Measurements from ENCODE around the gene PRSS36. TPM values are rescaled to one million over a fixed set of nuclear protein-coding genes. Genes with fewer than 3 reads are reported as not detected.
A peak's percentile ranks its signal among the peaks of the same experiment; 100 is the strongest.
"Not testable (repeated sequence)": the region's sequence is repeated elsewhere in the genome, so short reads cannot be mapped to it uniquely, and the experiment has no call there.

The PRSS36 gene
- total and polyA plus RNA-seq, 4 donors: 1.4 to 10.5 (median 6.6) TPM

DNA sequence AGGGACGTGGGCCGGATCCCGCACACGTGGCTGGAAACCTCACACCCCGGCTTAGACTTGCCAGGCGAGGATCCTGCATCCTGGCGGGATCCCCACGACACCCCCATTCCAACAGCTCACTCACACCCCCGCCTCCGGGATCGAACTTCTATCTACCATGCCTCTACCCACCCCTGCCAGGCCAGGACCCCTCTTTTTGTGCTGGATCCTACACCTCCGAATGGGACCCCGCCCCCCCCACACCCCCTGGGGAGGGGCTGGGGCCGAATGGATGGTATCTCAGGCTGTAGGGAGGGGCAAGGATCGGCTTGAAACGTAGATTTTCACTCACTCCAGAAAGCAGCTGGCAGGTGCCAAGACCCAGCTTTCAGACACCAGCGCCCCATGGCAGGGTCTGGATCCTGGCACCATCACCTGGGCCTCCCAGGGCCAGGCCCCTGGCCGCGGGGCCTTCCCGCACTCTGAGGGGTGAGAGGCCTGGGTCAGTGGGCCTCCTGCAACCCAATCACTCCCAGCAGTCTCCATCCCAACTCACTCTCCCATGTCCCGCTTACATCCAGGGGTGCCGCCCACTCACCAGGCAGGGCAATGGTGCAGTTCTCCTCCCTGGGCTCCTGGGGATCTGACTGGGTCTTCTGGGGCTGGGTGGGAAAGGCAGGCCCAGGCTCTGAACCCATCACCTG lies 6.7 kb downstream of the PRSS36 start:
- Histone ChIP-seq H3K4me3 (ENCODE audit: low read depth, low read length) (no peak overlapping the region), H3K27ac (ENCODE audit: low read depth, low read length) (no peak overlapping the region), H3K4me1 (ENCODE audit: control insufficient read depth, insufficient read depth, low read length) (peaks cover 17% of the 10 kb centered on the region), H3K9me3 (ENCODE audit: control insufficient read depth, insufficient read depth, low read length) (no peaks in the 10 kb centered on the region), H3K36me3 (ENCODE audit: control insufficient read depth, insufficient read depth, low read length) (peaks cover 6% of the 10 kb centered on the region), H3K27me3 (ENCODE audit: control insufficient read depth, insufficient read depth, low read length) (peaks cover 16% of the 10 kb centered on the region)
- no peak for DNase-seq (ENCODE audit: low read depth in 4 of 6, low spot score in 6 of 6)
- WGBS (ENCODE audit: insufficient coverage): 54% methylated on average over 17 of the region's 22 CpGs

DNA sequence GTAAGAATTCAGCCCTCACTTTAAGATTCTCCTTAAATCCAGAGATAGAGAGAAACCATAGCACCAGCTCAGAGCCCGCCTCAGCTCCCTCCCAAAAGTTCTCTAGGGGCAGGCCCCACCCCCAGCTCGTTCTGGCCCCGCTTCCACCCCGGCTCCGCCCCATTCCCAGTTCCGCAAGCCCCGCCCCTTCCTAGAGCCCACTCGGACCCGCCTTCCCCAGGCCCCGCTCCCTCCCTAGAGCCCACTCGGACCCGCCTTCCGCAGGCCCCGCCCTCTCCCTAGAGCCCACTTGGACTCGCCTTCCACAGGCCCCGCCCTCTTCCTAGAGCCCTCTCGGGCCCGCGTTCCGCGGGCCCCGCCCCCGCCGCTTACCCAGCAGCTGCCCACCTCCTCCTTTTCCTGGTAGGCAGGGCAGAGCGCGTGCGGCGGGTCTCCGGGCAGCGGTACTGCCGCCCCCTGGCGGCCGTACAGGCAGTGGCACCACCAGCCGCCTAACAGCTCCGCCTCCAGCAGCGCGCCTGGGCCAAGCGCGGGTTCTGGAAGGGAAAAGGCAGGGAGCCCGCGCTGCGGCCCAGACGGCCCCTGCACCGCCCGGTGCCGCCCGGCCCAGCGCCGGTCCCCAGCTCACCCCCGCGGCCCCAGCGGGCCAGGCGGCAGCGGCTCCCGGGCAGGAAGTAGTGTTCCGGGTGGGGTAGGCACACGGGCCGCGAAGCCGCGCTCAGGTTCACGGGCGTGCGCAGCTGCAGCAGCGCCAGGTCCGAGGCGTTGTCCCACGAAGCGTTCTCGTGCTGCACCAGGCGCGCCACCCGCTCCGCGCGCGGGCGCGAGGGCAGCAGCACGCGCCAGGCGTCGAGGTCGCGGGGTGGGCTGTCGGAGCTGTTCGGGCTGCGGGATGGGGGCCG lies 7.5 kb downstream of the PRSS36 start:
- Histone ChIP-seq H3K27ac (ENCODE audit: low read depth, low read length) (peak overlapping the region; percentile 81), H3K4me3 (ENCODE audit: low read depth, low read length) (peak overlapping the region; percentile 26), H3K36me3 (ENCODE audit: control insufficient read depth, insufficient read depth, low read length) (peaks cover 6% of the 10 kb centered on the region), H3K27me3 (ENCODE audit: control insufficient read depth, insufficient read depth, low read length) (peaks cover 9% of the 10 kb centered on the region), H3K4me1 (ENCODE audit: control insufficient read depth, insufficient read depth, low read length) (peaks cover 17% of the 10 kb centered on the region), H3K9me3 (ENCODE audit: control insufficient read depth, insufficient read depth, low read length) (no peaks in the 10 kb centered on the region)
- 2% methylated on average over 89 of the region's 89 CpGs for WGBS (ENCODE audit: insufficient coverage)
- peak; percentile 84 to 99 (median 96) for DNase-seq (ENCODE audit: low read depth in 4 of 6, low spot score in 6 of 6)

DNA sequence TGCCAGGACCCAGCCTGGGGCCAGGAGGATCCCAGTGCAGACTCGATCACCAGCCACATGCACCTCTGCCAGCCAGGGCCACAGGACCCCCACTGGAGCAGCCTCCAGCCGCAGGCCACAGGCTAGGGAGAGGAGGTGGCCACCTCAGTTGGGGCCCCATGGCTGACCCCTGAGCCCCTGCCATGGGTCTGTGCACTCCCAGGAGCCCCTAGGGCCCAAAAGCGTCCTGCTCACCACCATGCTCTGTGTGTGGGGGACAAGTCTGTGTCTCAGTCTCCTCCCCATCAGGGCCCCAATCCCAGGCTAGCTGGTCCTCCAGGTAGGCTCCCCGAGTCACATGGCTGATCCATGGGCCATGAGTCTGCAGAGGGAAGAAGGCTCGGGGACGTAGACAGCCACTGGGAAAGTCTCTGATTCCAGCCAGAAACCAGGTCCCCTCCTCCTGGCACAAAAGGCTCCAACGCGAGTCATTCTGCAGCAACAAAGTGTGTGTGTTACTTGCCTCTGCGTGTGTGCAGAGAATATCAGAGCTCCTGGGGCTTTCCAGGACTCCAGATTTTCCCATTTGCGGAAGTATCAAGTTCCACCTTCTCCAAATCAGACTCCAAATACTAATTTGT lies 8.3 kb downstream of the PRSS36 start:
- WGBS (ENCODE audit: insufficient coverage): 27% methylated on average over 10 of the region's 10 CpGs
- Histone ChIP-seq H3K27ac (ENCODE audit: low read depth, low read length) (peak overlapping the region; percentile 81), H3K27me3 (ENCODE audit: control insufficient read depth, insufficient read depth, low read length) (peaks cover 5% of the 10 kb centered on the region), H3K36me3 (ENCODE audit: control insufficient read depth, insufficient read depth, low read length) (peaks cover 6% of the 10 kb centered on the region), H3K9me3 (ENCODE audit: control insufficient read depth, insufficient read depth, low read length) (no peaks in the 10 kb centered on the region), H3K4me1 (ENCODE audit: control insufficient read depth, insufficient read depth, low read length) (peaks cover 17% of the 10 kb centered on the region), H3K4me3 (ENCODE audit: low read depth, low read length) (peak overlapping the region; percentile 26)
- no peak for DNase-seq (ENCODE audit: low read depth in 4 of 6, low spot score in 6 of 6)

DNA sequence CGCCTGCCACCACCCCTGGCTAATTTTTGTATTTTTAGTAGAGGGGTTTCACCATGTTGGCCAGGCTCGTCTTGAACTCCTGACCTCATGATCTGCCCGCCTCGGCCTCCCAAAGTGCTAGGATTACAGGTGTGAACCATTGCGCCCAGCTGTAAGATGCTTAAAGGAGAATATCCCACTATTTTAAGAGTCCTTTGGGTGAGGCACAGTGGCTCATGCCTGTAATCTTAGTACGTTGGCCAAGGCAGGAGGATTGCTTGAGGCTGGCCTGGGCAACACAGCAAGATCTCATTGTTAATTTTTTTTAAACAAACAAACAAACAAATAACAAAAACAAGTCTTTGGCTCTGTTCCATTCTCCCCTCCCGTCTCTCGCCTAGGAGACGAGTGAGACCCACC lies 8.8 kb downstream of the PRSS36 start:
- not testable (repeated sequence) for H3K36me3 ChIP-seq (ENCODE audit: control insufficient read depth, insufficient read depth, low read length); H3K27me3 ChIP-seq (ENCODE audit: control insufficient read depth, insufficient read depth, low read length); H3K9me3 ChIP-seq (ENCODE audit: control insufficient read depth, insufficient read depth, low read length); DNase-seq (ENCODE audit: low read depth in 4 of 6, low spot score in 6 of 6); H3K4me3 ChIP-seq (ENCODE audit: low read depth, low read length)
- H3K27ac ChIP-seq (ENCODE audit: low read depth, low read length): peak overlapping the region; percentile 81
- 80% methylated on average over 8 of the region's 9 CpGs for WGBS (ENCODE audit: insufficient coverage)
- peaks cover 17% of the 10 kb centered on the region for H3K4me1 ChIP-seq (ENCODE audit: control insufficient read depth, insufficient read depth, low read length)

DNA sequence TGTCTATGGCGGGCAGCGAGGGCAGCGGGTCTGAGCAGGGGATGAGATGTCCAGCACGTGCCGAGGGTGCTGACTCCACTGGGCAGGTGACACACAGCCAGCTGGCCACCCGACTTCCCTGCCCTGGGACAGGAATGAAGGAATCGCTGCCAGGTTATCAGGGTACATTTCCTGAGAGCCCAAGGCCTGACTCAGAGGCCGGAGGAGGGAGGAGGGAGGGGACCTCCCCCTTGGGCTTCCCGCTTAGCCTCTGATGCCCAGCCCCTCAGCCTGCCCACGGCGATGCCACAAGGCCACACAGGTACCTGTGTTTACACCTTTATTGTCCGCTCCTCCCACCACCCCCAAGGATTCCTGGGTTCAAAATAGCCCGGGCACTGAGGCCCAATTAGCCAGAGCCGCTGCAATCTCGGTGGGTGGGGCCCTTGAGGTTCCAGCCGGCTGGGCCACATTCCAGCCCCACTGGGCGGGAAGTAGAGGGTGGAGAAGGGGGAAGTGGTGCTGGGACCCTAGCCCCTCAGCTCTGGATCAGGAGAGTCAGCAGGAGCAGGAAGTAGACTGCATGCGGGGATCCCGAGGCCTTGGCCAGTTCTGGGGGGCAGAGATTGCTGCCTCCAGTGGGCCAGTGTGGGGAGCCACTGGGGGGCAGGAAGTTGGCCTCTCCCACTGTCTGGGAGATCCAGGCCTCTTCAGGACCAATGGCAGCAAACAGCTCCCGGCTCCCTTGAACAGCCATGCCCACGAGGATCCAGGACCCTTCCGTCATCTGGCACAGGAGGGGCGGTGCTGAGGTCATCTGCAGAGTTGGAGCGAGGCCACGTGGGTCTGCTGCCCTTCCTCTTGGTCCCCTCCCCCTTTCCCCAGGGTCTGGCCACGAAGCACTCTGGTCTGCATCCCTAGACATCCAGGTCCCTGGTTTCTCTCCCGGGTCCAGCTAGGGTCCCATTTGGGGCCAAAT lies 11.0 kb downstream of the PRSS36 start:
- WGBS (ENCODE audit: insufficient coverage): 46% methylated on average over 23 of the region's 27 CpGs
- Histone ChIP-seq H3K9me3 (ENCODE audit: control insufficient read depth, insufficient read depth, low read length) (no peaks in the 10 kb centered on the region), H3K4me1 (ENCODE audit: control insufficient read depth, insufficient read depth, low read length) (peaks cover 33% of the 10 kb centered on the region), H3K27me3 (ENCODE audit: control insufficient read depth, insufficient read depth, low read length) (peaks cover 9% of the 10 kb centered on the region), H3K27ac (ENCODE audit: low read depth, low read length) (no peak overlapping the region), H3K4me3 (ENCODE audit: low read depth, low read length) (no peak overlapping the region), H3K36me3 (ENCODE audit: control insufficient read depth, insufficient read depth, low read length) (peaks cover 6% of the 10 kb centered on the region)
- no peak for DNase-seq (ENCODE audit: low read depth in 4 of 6, low spot score in 6 of 6)

DNA sequence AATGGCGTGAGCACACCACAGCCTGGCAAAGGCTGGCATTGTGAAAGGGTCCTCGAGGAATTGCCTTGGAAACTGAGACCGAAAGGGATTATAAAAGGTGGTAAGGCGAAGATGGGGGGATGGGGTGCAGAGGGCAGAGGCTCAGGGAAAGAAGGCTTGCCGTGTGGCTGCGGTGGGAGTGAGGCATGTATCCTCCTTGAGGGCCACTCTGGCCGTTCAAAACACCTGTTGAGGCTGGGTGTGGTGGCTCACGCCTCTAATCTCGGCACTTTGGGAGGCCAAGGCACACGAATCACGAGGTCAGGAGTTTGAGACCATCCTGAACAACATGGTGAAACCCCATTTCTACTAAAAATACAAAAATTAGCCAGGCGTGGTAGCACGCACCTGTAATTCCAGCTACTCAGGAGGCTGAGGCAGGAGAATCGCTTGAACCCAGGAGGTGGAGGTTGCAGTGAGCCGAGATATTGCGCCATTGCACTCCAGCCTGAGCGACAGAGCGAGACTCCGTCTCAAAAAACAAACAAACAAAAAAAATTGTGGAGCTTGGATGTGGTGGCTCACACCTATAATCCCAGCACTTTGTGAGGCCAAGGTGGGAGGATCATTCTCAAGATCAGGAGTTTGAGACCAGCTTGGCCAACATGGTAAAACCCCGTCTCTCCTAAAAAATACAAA lies 12.9 kb downstream of the PRSS36 start:
- not testable (repeated sequence) for DNase-seq (ENCODE audit: low read depth in 4 of 6, low spot score in 6 of 6); H3K4me3 ChIP-seq (ENCODE audit: low read depth, low read length); H3K9me3 ChIP-seq (ENCODE audit: control insufficient read depth, insufficient read depth, low read length); H3K27ac ChIP-seq (ENCODE audit: low read depth, low read length); H3K27me3 ChIP-seq (ENCODE audit: control insufficient read depth, insufficient read depth, low read length)
- Histone ChIP-seq H3K36me3 (ENCODE audit: control insufficient read depth, insufficient read depth, low read length) (peaks cover 21% of the 10 kb centered on the region), H3K4me1 (ENCODE audit: control insufficient read depth, insufficient read depth, low read length) (peaks cover 28% of the 10 kb centered on the region)
- 68% methylated on average over 11 of the region's 20 CpGs for WGBS (ENCODE audit: insufficient coverage)

DNA sequence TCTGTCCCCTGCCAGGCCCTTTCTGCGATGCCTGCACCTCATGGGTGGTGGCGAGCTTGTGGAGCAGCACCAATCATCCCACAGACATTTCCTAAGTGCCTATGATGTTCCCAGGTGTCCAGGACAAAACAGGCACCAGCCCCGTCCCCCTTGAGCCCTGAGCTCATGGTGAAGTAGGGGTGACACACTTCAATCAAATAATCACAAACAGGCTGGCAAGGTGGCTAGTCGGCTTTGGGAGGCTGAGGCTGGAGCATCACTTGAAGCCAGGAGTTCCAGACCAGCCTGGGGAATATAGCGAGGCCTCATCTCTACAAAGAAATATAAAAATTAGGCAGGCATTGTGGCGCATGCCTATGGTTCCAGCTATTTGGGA lies 13.6 kb downstream of the PRSS36 start:
- no peak overlapping the region for H3K4me3 ChIP-seq (ENCODE audit: low read depth, low read length)
- H3K36me3 ChIP-seq (ENCODE audit: control insufficient read depth, insufficient read depth, low read length): peaks cover 28% of the 10 kb centered on the region
- peaks cover 22% of the 10 kb centered on the region for H3K4me1 ChIP-seq (ENCODE audit: control insufficient read depth, insufficient read depth, low read length)
- no peak overlapping the region for H3K27ac ChIP-seq (ENCODE audit: low read depth, low read length)
- no peak for DNase-seq (ENCODE audit: low read depth in 4 of 6, low spot score in 6 of 6)
- H3K27me3 ChIP-seq (ENCODE audit: control insufficient read depth, insufficient read depth, low read length): peaks cover 9% of the 10 kb centered on the region
- no peaks in the 10 kb centered on the region for H3K9me3 ChIP-seq (ENCODE audit: control insufficient read depth, insufficient read depth, low read length)
- WGBS (ENCODE audit: insufficient coverage): 82% methylated on average over 4 of the region's 6 CpGs

DNA sequence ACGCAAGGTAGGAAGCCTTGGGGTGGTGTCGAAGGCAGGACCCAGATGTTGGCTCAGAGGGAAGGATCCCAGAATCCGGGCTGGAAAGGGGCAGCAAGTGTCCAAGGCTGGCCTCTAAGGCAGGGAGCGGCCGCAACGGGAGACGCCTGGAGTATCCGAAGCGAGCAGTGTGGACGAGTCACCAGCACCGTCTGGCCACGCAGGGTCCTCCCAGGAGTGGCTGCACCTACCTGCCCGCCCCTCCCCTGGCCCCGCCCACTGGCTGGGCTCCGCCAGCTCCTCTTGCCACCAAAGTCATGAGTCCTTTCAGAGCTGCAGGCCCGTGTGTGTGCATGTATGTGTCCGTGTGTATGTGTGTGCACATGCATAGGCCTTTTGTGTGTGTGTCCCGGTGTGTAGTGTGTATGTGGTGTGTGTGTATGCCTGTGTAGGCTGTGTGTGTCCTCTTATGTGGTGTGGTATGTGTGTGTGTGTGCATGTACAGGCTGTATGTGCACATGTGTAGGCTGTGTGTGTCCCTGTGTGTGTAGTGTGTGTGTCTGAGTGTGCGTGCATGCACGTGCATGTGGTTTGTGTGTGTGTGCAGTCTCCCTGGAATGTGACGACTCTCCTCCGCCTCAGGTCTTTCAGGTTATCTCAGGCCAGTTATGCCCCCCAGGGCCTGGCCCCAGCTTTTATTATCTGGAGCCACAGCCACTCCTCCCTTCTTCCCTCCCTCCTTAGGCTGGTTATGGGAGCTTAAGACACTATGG lies 14.2 kb downstream of the PRSS36 start, which contains the start of gene PRSS8:
PRSS8 (minus strand) TSS at position 193 of the 752 bp plus-strand sequence. CDS start 229 bp downstream, outside the sequence.
- H3K27me3 ChIP-seq (ENCODE audit: control insufficient read depth, insufficient read depth, low read length): peaks cover 9% of the 10 kb centered on the region
- H3K36me3 ChIP-seq (ENCODE audit: control insufficient read depth, insufficient read depth, low read length): peaks cover 34% of the 10 kb centered on the region
- H3K4me3 ChIP-seq (ENCODE audit: low read depth, low read length): no peak within 1 kb of the TSS
- H3K4me1 ChIP-seq (ENCODE audit: control insufficient read depth, insufficient read depth, low read length): peaks cover 21% of the 10 kb centered on the region
- no peaks in the 10 kb centered on the region for H3K9me3 ChIP-seq (ENCODE audit: control insufficient read depth, insufficient read depth, low read length)
- no peak within 1 kb of the TSS for H3K27ac ChIP-seq (ENCODE audit: low read depth, low read length)
- WGBS (ENCODE audit: insufficient coverage): 44% methylated on average over 20 of the region's 22 CpGs
- DNase-seq (ENCODE audit: low read depth in 4 of 6, low spot score in 6 of 6): no peak

Measured in spinal cord (tissue), 10 donors.